ENCODE results near the gene CIITA. TPM values are rescaled to one million over a fixed set of nuclear protein-coding genes. Genes with fewer than 3 reads are reported as not detected.

The CIITA gene
- total and polyA plus RNA-seq, 9 of the 15 experiments (the other 6 are each of a cell fraction or from before 2014, with no cell fraction given): 0.01 to 0.20 (median 0.11) TPM; not detected in 4

GRCh38 chr16:10957771-10958482, 80.9 kb downstream of the CIITA start (continued):
- 0 out of 4 replicates have a peak, but pooled peaks of 1 of the 2 experiments have one; percentile 43 for TF ChIP-seq ZNF318 (IDR thresholded peaks at IDR 0.05; ENCODE audit: borderline replicate concordance in 1 of 2, low read depth in 1 of 2)
- peak; percentile 67; the same call in 1 of the 2 replicates for TF ChIP-seq SMARCA4 (IDR thresholded peaks at IDR 0.05)
- TF ChIP-seq ATF1 (CRISPR knock-in tag; IDR thresholded peaks at IDR 0.05): no peak
- TF ChIP-seq ATF1 (tag; IDR thresholded peaks at IDR 0.05): 0 out of 2 replicates have a peak, but pooled peaks have one; percentile 12
- TF ChIP-seq FOXK2 (conservative IDR thresholded peaks at IDR 0.05 in 1 of 2, IDR thresholded peaks at IDR 0.05 in 1 of 2; ENCODE audit: low read depth in 2 of 2): no peak
- TF ChIP-seq ATF7 (IDR thresholded peaks at IDR 0.05): peak; percentile 80
- peak; percentile 87 for TF ChIP-seq FOSL1 (tag; conservative IDR thresholded peaks at IDR 0.05)
- TF ChIP-seq ZNF384 (IDR thresholded peaks at IDR 0.05; ENCODE audit: low read depth, low read length): peak; percentile 91
- peak; percentile 66; the same call in 1 of the 2 replicates for TF ChIP-seq SMARCC2 (IDR thresholded peaks at IDR 0.05; ENCODE audit: low read depth)
- TF ChIP-seq MEIS2 (IDR thresholded peaks at IDR 0.05; ENCODE audit: partially characterized antibody): peak; percentile 59
- no peak for TF ChIP-seq SP1 (CRISPR knock-in tag; IDR thresholded peaks at IDR 0.05)
